Sigmoid colon (tissue), 7 donors: Measurements from ENCODE around the gene ARID5B. TPM values are rescaled to one million over a fixed set of nuclear protein-coding genes. Genes with fewer than 3 reads are reported as not detected.

Source experiments
- DNase-seq: peaks from one replicate; pipeline ENCODE4 v3.0.0-alpha.2; 2019
- H3K27ac ChIP-seq, 4 donors: fragments of 200-600 bp; sonication (generic); one replicate each; pipeline ENCODE4 v1.5.1; 2016 to 2019; ENCODE audit warnings: mild to moderate bottlenecking in 1 of 4
- H3K27me3 ChIP-seq, 3 donors: fragments of 200-600 bp; sonication (generic); one replicate each; pipeline ENCODE4 v1.5.1; 2019; ENCODE audit warnings: mild to moderate bottlenecking in 1 of 3
- H3K36me3 ChIP-seq, 4 donors: fragments of 200-600 bp; sonication (generic); one replicate each; pipeline ENCODE4 v1.5.1; 2016 to 2019
- H3K4me1 ChIP-seq, 4 donors: fragments of 200-600 bp; sonication (generic); one replicate each; pipeline ENCODE4 v1.5.1; 2017 to 2019
- H3K4me3 ChIP-seq, 4 donors: fragments of 200-600 bp; sonication (generic); one replicate each; pipeline ENCODE4 v1.5.1; 2017 to 2019; ENCODE audit warnings: mild to moderate bottlenecking in 2 of 4, moderate library complexity in 1 of 4
- H3K9me3 ChIP-seq, 4 donors: fragments of 200-600 bp in 3 of 4; sonication (generic) in 3 of 4; one replicate each; pipeline versions ENCODE4 v1.5.1 to v1.6.1; 2013 to 2019
- CTCF ChIP-seq, 4 experiments: fragments of 450-650 bp in 3 of 4; fragments of 200-600 bp in 1 of 4; IDR thresholded peaks; one replicate each; pipeline ENCODE4 v1.5.1; 2016 to 2019; ENCODE audit warnings: antibody characterized with exemption in 4 of 4, mild to moderate bottlenecking in 3 of 4, moderate library complexity in 2 of 4
- EP300 ChIP-seq, 4 donors: sonication (generic); formaldehyde crosslinking; IDR thresholded peaks; one replicate each; pipeline ENCODE4 v1.6.1; 2017; ENCODE audit warnings: antibody characterized with exemption in 4 of 4
- POLR2A ChIP-seq, 2 donors: fragments of 450-650 bp; IDR thresholded peaks; one replicate each; pipeline ENCODE4 v1.6.1; 2016; ENCODE audit warnings: antibody characterized with exemption in 2 of 2, mild to moderate bottlenecking in 2 of 2, moderate library complexity in 2 of 2
- POLR2AphosphoS5 ChIP-seq, 4 donors: sonication (generic); formaldehyde crosslinking; IDR thresholded peaks; one replicate each; pipeline ENCODE4 v1.6.1; 2017; ENCODE audit warnings: antibody characterized with exemption in 4 of 4
- WGBS, 2 donors: extraction: QIAGEN DNeasy Blood & Tissue Kit; methylation state at CpG; one replicate each; pipeline ENCODE4 v1.1.7; 2013; 5-methylcytosine and 5-hydroxymethylcytosine counted together
- intact Hi-C: fragments of 100-400 bp; cut with DNase I; formaldehyde crosslinking; loops from one replicate; pipeline ENCODE4 v1.15.1; 2023
- polyA plus RNA-seq, 3 donors: library from polyadenylated mRNA; stranded (reverse); fragments of 200-250 nt; gene quantifications; one replicate each; pipeline ENCODE4 v1.2.3, GENCODE V29; 2013
- total RNA-seq, 4 donors: library from RNA; depleted of rRNA; stranded (reverse); fragments of >200 nt; gene quantifications; one replicate each; pipeline ENCODE4 v1.1.0, GENCODE V29; 2016
- donor health status: healthy with polysubstance abuse.
- donor health status: Bipolar disorder and iron deficiency.
- donor health status: healthy.

Gene ARID5B
- total and polyA plus RNA-seq, 7 donors = 2.3 to 109 (median 29.6) TPM

GRCh38 chr10:62098278-62099121 lies 197.0 kb downstream of the ARID5B start:
- Histone ChIP-seq H3K27me3 (no peaks in the 10 kb centered on the region), H3K4me3 (no peak overlapping the region), H3K4me1 (peaks cover 0 to 40% (median 33%) of the 10 kb centered on the region in 4 donors), H3K9me3 (no peaks in the 10 kb centered on the region), H3K27ac (no peak overlapping the region), H3K36me3 (no peaks in the 10 kb centered on the region)
- WGBS, 2 donors = 82 to 84% methylated on average over 14 of the region's 14 CpGs
- no peak for DNase-seq
- TF ChIP-seq CTCF (IDR thresholded peaks at IDR 0.05) (no peak), POLR2A (IDR thresholded peaks at IDR 0.05) (no peak), POLR2AphosphoS5 (IDR thresholded peaks at IDR 0.05) (no peak), EP300 (IDR thresholded peaks at IDR 0.05) (no peak)
- intact Hi-C loops = no loop called here

DNA sequence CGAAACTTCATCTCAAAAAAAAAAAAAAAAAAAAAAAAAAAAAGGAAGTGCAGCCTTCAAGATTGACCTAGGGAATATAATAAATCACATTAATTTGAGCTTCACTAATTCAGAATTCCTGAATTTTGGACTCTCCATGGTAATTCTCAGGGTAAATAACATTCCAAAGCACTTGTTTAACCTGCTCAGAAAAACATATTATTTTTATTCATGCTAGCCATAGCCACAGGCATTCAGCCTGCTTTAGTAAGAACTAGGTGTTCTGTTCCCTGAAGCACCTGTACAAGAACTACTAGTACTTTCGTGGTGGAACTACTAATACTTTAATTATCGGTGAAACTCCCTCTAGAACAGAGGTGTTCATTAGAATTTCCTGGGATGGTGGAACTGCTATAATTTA lies 197.8 kb downstream of the ARID5B start:
- no peak overlapping the region for H3K27ac ChIP-seq
- TF ChIP-seq POLR2AphosphoS5 (IDR thresholded peaks at IDR 0.05) (no peak), EP300 (IDR thresholded peaks at IDR 0.05) (no peak), POLR2A (IDR thresholded peaks at IDR 0.05) (no peak), CTCF (IDR thresholded peaks at IDR 0.05) (no peak)
- WGBS, 2 donors = 91 to 93% methylated on average over 3 of the region's 3 CpGs
- H3K9me3 ChIP-seq = no peaks in the 10 kb centered on the region
- no peaks in the 10 kb centered on the region for H3K27me3 ChIP-seq
- no peaks in the 10 kb centered on the region for H3K36me3 ChIP-seq
- no peak overlapping the region for H3K4me3 ChIP-seq
- peaks cover 0 to 32% (median 26%) of the 10 kb centered on the region in 4 donors for H3K4me1 ChIP-seq
- intact Hi-C loops = no loop called here
- no peak for DNase-seq

DNA sequence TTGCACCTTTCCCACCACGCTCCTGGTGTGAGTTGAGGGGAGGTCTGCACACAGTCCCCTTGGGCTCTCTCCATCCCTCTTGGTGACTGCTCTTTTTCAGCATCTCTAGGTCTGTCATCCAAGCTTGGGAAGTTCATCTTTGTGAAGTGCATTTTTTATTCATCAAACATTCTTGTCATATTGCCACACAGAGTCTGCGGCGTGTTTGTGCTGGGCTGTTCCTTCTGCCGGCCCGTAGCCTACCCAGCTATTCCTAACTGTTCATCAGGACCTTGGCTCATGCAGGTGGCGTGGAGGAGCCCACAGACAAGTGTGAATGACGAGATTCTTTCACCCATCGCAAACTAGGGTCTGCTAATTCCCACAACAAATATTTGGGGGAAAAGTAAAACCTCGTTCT lies 202.4 kb downstream of the ARID5B start:
- no peak for TF ChIP-seq CTCF (IDR thresholded peaks at IDR 0.05)
- TF ChIP-seq POLR2AphosphoS5 (IDR thresholded peaks at IDR 0.05) = no peak
- TF ChIP-seq EP300 (IDR thresholded peaks at IDR 0.05) = no peak
- no peak for TF ChIP-seq POLR2A (IDR thresholded peaks at IDR 0.05)
- peaks cover 0 to 4% (median 0%) of the 10 kb centered on the region in 4 donors for H3K4me1 ChIP-seq
- no peaks in the 10 kb centered on the region for H3K36me3 ChIP-seq
- DNase-seq = no peak
- H3K9me3 ChIP-seq = no peaks in the 10 kb centered on the region
- no peaks in the 10 kb centered on the region for H3K27me3 ChIP-seq
- intact Hi-C loops = no loop called here
- no peak overlapping the region for H3K4me3 ChIP-seq
- 92 to 95% methylated on average over 9 of the region's 9 CpGs for WGBS, 2 donors
- H3K27ac ChIP-seq = no peak overlapping the region

DNA sequence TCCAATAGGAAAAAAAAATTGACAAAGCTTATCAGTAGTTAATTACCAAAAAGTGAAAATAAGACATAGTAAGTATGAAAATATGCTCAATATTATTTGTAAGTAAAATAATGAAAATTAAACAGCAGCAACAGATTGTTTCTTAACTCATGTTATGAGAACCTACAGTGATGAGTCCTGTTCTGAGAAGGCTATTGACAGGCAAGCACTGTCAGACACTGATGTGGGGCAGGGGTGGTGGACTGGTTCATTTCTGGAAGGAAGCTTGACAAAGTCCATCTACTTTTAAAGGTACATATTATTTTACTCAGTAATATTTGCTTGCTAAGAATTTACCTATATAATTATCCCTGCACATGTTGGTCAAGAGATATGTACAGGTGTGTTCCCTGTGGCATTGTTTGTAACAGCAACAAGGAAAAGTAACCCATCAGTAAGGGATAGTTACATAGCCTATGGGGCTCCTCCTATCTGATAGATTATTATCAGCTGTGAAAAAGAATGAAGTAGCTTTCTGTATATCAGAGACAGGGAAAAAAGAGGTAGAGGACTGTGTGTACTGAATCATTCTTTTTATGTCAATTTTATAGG lies 205.5 kb downstream of the ARID5B start:
- TF ChIP-seq POLR2AphosphoS5 (IDR thresholded peaks at IDR 0.05) = no peak
- no peak for TF ChIP-seq POLR2A (IDR thresholded peaks at IDR 0.05)
- no peak for TF ChIP-seq CTCF (IDR thresholded peaks at IDR 0.05)
- no peak for TF ChIP-seq EP300 (IDR thresholded peaks at IDR 0.05)
- no peaks in the 10 kb centered on the region for H3K27me3 ChIP-seq
- DNase-seq = no peak
- H3K36me3 ChIP-seq = no peaks in the 10 kb centered on the region
- intact Hi-C loops = no loop called here
- no peaks in the 10 kb centered on the region for H3K9me3 ChIP-seq
- peaks cover 0 to 1% (median 0%) of the 10 kb centered on the region in 4 donors for H3K4me1 ChIP-seq
- H3K4me3 ChIP-seq = no peak overlapping the region
- H3K27ac ChIP-seq = no peak overlapping the region
